ENCODE data around the gene SOX1. TPM values are rescaled to one million over a fixed set of nuclear protein-coding genes. Genes with fewer than 3 reads are reported as not detected.

Gene SOX1
- total and polyA plus RNA-seq, 5 experiments from 2014 or later: not detected

DNA sequence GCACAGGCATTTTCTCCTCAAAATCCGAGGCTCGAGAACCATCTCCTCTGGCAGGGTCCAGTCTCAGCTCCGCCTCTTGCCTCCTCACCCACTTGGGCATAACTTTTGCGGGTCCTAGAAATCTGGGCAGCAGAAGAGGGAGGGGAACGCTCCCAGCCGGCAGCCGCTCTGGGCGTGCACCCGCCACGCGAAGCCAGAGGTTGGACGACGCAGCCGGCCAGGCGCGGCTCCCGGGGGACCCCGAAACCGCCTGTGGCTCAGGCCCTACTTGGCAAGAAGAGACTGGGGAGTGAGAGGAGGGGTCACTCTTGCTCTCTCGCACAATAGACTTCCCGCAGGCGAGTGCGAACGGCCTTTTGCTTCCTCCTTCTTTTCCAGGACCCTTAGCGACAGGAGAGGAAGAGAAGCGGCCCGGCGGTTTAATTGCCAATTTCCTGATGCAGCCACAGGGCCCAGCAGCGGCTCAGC lies 6.0 kb upstream of the SOX1 start:
- DNase-seq (no peak), ATAC-seq (no peak)
- Mint-ChIP-seq H3K4me1 (peaks cover 4 to 15% (median 11%) of the 10 kb centered on the region in 4 donors), H3K36me3 (peaks cover 2 to 9% (median 6%) of the 10 kb centered on the region in 3 donors), H3K27me3 (peaks cover 39 to 81% (median 69%) of the 10 kb centered on the region in 5 donors), H3K27ac (no peak overlapping the region), H3K9me3 (peaks cover 0 to 20% (median 0%) of the 10 kb centered on the region in 9 donors), H3K4me3 (no peak overlapping the region)
- POLR2A ChIA-PET: no interaction called here

DNA sequence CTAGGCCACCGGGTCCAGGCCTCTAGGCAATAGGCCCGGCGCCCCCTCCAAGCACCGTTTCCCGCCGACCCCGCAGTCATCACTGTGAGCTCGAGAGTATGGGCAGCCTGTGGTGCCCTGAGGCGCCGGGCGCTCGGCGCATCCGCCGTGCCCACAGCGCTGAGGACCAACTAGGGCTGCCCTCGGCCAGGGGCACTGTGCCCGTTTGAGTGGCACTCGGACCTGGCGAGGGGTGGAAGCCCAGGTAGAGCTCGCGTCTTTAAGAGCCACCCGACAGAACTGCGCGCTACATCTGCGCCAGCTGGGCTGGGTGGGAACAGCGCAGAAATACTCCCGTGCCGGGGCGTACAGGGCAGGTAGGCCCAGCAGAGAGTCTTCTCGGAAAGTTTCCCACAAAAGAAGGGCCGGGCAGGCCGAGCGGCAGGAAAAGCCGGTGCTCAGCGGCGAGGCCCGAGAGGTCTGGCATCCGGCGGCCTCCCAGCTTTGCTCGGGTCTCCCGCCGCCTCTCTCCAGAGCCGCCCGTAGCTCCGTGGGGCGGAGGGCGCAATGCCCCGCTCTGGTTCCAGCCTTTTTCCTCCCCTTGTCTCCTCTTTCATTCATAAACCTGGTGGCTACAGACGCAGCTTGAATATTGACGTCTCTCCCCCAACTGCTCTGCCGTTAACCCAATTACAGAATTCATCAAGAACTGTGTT lies 5.4 kb upstream of the SOX1 start:
- no peak for ATAC-seq
- peaks cover 2 to 9% (median 6%) of the 10 kb centered on the region in 3 donors for H3K36me3 Mint-ChIP-seq
- H3K27ac Mint-ChIP-seq: peak overlapping the region in 1 of 10 donors; percentile 40
- H3K4me1 Mint-ChIP-seq: peaks cover 4 to 20% (median 14%) of the 10 kb centered on the region in 4 donors
- H3K9me3 Mint-ChIP-seq: peaks cover 0 to 20% (median 0%) of the 10 kb centered on the region in 9 donors
- H3K27me3 Mint-ChIP-seq: peaks cover 39 to 79% (median 69%) of the 10 kb centered on the region in 5 donors
- H3K4me3 Mint-ChIP-seq: peak overlapping the region in 1 of 10 donors; percentile 34
- POLR2A ChIA-PET: no interaction called here
- DNase-seq: no peak

DNA sequence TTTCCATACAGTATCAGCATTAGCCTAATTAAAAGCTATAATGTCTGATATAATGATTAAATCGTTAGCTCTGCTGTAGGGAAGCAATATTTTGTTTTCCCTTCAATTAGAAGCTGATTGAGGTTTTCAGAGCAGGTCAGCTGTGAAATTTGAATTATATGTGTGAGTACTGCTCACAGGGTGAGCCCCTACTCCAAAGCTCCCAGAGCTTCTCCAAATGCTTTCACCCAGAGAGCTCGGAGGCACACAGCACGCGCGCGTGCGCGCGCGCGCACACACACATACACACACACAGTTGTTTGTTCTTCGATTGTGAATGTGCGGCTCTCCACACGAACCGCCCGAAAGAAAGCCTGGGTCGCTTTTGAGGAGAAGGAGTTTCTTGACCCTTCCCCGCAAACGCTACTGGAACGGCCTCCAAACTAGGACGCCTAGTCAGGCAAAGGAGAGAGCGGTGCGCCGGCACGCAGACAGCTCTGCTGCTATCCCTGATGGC lies 4.8 kb upstream of the SOX1 start:
- Mint-ChIP-seq H3K27me3 (peaks cover 39 to 75% (median 69%) of the 10 kb centered on the region in 5 donors), H3K27ac (peak overlapping the region in 1 of 10 donors; percentile 40), H3K9me3 (peaks cover 0 to 20% (median 0%) of the 10 kb centered on the region in 9 donors), H3K36me3 (peaks cover 2 to 9% (median 6%) of the 10 kb centered on the region in 3 donors), H3K4me1 (peaks cover 4 to 20% (median 14%) of the 10 kb centered on the region in 4 donors), H3K4me3 (peak overlapping the region in 2 of 10 donors; percentile 7 to 34)
- no peak for ATAC-seq
- no peak for DNase-seq
- POLR2A ChIA-PET: no interaction called here

DNA sequence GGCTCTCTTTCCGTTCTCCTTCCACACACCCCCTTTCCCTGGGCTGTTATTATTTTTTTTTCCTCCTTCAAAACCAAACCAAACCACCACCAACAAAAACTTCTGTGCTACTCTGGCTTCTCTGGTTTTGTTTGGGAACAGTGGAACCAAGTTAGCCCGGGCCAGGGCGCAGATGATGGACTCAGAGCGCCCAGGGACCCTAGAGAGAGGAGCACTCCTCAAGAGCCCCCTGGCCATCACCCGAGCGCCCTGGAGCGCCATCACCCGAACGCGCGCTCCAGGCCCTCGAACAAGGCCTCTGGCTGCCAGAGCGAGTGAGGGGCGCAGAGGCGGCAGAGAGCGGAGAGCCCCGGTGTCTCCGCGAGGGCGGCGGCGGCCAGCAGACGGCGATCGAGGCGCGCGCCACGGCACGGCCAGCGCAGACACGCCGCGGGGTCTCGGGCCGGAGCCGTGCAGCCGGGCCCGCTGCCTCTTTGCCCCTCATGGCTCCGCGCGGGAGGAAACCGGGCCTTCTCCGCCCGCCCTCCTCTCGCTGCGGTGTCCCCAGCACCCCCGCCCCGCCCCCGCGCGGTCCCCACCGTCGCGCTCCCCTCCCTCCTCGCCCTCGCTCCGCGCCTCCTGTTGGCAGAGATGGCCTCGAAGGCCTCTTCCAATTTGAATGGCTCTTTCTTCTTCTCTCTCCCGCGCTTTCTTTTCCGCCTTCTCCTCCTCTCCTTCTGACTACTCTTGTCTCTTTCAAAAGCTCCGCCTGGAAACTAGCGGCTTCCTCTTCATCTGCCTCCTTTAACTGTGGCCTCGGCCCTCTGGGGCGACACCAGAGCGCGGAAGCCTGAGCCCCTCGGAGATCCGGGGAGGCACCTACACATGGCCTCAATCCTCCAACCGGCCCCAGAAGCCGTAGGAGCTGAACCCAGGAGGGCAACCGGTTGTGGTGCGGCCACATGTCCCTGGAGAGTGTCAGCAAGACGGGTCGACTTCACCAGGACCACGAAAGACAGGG lies 4.1 kb upstream of the SOX1 start:
- DNase-seq (no peak), ATAC-seq (no peak)
- peaks cover 0 to 20% (median 0%) of the 10 kb centered on the region in 9 donors for H3K9me3 Mint-ChIP-seq
- H3K36me3 Mint-ChIP-seq: peaks cover 2 to 9% (median 6%) of the 10 kb centered on the region in 3 donors
- peak overlapping the region in 5 of 10 donors; percentile 14 to 58 (median 53) for H3K4me3 Mint-ChIP-seq
- peaks cover 4 to 20% (median 13%) of the 10 kb centered on the region in 4 donors for H3K4me1 Mint-ChIP-seq
- POLR2A ChIA-PET: no interaction called here
- H3K27me3 Mint-ChIP-seq: peaks cover 39 to 74% (median 67%) of the 10 kb centered on the region in 5 donors
- H3K27ac Mint-ChIP-seq: peak overlapping the region in 1 of 10 donors; percentile 89

DNA sequence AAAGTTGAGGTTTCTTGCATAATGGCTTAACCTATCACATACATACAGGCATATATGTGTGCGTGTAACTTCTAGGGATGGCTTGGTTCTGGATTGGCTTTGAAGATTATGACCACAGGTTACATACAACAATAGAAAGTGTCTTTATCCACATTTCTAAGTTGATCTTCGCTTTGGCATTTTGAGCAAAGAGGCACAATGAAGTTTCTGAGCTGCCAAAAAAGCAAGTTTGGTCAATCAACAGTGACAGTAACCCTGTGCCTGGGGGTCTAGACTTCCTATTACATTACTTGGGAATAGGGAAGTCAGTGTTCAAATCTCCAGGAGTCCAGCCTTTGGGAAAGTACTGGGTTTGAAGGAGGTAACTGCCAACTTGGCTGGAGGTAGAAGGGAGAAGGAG lies 3.1 kb upstream of the SOX1 start:
- POLR2A ChIA-PET: no interaction called here
- DNase-seq: no peak
- Mint-ChIP-seq H3K27me3 (peaks cover 36 to 65% (median 58%) of the 10 kb centered on the region in 5 donors), H3K36me3 (peaks cover 2 to 9% (median 6%) of the 10 kb centered on the region in 3 donors), H3K4me3 (no peak overlapping the region), H3K9me3 (peaks cover 0 to 19% (median 0%) of the 10 kb centered on the region in 9 donors), H3K27ac (no peak overlapping the region), H3K4me1 (peaks cover 4 to 20% (median 13%) of the 10 kb centered on the region in 4 donors)
- ATAC-seq: no peak

DNA sequence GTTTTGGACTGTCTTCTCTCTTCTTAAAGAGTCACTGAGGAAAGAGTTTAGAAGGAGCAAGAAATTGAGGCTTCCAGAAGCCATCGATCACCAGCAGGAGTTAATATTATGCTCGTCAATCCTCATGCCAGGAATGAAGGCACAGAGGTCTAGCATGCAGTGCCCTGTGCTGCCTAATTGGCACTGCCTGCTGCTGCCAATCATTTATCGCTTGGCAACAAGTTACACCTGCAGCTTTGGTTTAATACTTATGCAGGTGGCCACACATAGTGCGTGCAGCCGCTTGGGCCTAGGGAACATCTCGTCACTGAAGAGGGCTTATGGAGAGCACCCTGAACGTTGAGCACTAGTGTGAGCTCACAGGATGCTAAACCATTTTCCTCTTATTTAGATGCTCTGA lies 2.7 kb upstream of the SOX1 start:
- peaks cover 4 to 20% (median 16%) of the 10 kb centered on the region in 4 donors for H3K4me1 Mint-ChIP-seq
- H3K9me3 Mint-ChIP-seq: peaks cover 0 to 21% (median 1%) of the 10 kb centered on the region in 9 donors
- no peak for DNase-seq
- peaks cover 36 to 65% (median 58%) of the 10 kb centered on the region in 5 donors for H3K27me3 Mint-ChIP-seq
- H3K36me3 Mint-ChIP-seq: peaks cover 5 to 10% (median 8%) of the 10 kb centered on the region in 3 donors
- no peak overlapping the region for H3K4me3 Mint-ChIP-seq
- POLR2A ChIA-PET: no interaction called here
- no peak overlapping the region for H3K27ac Mint-ChIP-seq
- ATAC-seq: no peak

DNA sequence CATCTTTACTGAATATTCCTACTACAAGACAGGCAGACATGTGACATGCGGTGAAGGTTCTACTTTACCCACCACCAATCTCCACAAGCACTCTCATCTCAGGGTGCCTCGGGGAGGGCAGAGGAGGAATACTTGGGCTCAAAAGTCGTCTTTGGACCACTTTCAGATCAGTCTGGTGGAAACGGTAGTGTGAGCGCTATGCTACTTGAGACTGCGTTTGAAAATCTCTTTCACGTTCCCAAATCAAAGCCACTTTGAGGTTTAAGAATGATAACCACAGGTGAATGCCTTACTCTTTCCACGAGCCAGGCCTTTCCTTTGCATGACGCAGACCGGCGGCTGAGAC lies 1.5 kb upstream of the SOX1 start:
- no peak for DNase-seq
- no peak for ATAC-seq
- Mint-ChIP-seq H3K9me3 (peaks cover 0 to 32% (median 7%) of the 10 kb centered on the region in 9 donors), H3K4me3 (peak overlapping the region; percentile 32 to 80 (median 64)), H3K36me3 (peaks cover 9 to 15% (median 12%) of the 10 kb centered on the region in 3 donors), H3K27me3 (peaks cover 28 to 63% (median 58%) of the 10 kb centered on the region in 5 donors), H3K27ac (peak overlapping the region in 2 of 10 donors; percentile 37 to 85), H3K4me1 (peaks cover 4 to 20% (median 18%) of the 10 kb centered on the region in 4 donors)
- POLR2A ChIA-PET: no interaction called here

DNA sequence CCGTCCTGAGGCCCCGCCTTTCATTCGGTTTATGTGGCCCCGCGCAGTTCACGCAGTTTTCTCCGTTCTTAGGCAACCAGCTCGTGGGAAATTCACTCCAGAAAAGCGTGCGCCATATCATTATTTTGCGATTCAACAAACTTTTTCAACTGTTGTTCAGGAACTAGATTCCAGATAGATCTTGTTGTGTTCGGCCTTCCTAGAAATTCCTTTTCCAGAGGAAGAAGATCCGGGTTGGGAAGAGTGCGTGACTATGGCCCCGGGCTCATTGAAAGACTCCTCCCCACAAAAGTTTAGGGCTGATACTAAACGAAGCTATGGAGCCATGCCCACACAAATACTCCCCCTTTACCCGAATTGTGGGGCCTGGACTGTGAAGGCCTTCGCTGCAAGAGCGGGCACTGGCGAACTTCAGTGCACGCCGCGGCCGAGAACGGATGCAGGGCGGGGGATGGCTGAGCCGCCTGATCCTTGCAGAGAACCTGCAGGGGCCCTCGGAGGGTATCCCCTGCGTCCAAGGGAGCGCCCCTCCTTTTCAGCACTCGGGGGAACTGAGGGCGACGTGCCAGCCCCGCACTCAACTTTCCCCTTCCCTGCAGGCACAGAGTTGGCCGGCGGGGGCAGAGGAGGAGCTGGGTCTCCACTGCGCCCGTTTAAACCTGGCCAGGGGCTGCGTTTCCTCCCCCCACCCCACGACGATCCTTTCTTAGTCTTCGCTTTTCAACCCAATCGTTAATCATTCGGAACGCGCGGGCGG lies 904 bp upstream of the SOX1 start:
- POLR2A ChIA-PET: no interaction called here
- peak overlapping the region; percentile 42 to 80 (median 64) for H3K4me3 Mint-ChIP-seq

DNA sequence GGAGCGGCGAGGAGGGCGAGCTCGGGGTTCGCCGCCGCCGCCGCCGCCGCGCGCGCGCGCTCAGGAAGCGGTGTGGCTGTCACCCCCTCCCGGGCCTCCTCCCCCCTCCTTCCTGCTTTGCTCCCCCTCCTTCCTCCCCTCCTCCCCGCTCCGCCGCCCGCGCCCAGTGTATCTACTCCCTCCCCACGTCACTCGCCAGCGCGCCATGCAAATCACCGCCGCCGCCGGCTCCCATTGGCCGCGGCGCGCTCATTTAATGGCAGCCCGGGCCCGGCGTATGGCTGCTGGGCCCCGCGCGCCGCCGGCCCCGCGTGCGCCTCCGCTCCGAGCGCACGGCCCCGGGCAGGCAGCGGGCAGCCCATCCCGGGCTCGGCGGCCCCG lies 335 bp upstream of the SOX1 start:
- H3K9me3 Mint-ChIP-seq: peaks cover 0 to 43% (median 10%) of the 10 kb centered on the region in 9 donors
- peak overlapping the region in 3 of 10 donors; percentile 58 to 76 (median 62) for H3K4me3 Mint-ChIP-seq
- DNase-seq (peak; percentile 16 to 86 (median 62)), ATAC-seq (peak; percentile 87 to 91)
- H3K27me3 Mint-ChIP-seq: peaks cover 29 to 67% (median 60%) of the 10 kb centered on the region in 5 donors
- POLR2A ChIA-PET: no interaction called here
- no peak overlapping the region for H3K27ac Mint-ChIP-seq
- H3K4me1 Mint-ChIP-seq: peaks cover 4 to 20% (median 19%) of the 10 kb centered on the region in 4 donors
- H3K36me3 Mint-ChIP-seq: peaks cover 12 to 16% (median 15%) of the 10 kb centered on the region in 3 donors

More for the DNA sequence above, 904 bp upstream of the SOX1 start:
- peak overlapping the region in 1 of 10 donors; percentile 85 for H3K27ac Mint-ChIP-seq
- ATAC-seq: peak; percentile 9 to 28
- peaks cover 28 to 65% (median 58%) of the 10 kb centered on the region in 5 donors for H3K27me3 Mint-ChIP-seq
- H3K9me3 Mint-ChIP-seq: peaks cover 0 to 37% (median 9%) of the 10 kb centered on the region in 9 donors
- DNase-seq: peak in 2 of 10 donors; percentile 2 to 14
- peaks cover 4 to 20% (median 18%) of the 10 kb centered on the region in 4 donors for H3K4me1 Mint-ChIP-seq
- H3K36me3 Mint-ChIP-seq: peaks cover 11 to 15% (median 13%) of the 10 kb centered on the region in 3 donors

DNA sequence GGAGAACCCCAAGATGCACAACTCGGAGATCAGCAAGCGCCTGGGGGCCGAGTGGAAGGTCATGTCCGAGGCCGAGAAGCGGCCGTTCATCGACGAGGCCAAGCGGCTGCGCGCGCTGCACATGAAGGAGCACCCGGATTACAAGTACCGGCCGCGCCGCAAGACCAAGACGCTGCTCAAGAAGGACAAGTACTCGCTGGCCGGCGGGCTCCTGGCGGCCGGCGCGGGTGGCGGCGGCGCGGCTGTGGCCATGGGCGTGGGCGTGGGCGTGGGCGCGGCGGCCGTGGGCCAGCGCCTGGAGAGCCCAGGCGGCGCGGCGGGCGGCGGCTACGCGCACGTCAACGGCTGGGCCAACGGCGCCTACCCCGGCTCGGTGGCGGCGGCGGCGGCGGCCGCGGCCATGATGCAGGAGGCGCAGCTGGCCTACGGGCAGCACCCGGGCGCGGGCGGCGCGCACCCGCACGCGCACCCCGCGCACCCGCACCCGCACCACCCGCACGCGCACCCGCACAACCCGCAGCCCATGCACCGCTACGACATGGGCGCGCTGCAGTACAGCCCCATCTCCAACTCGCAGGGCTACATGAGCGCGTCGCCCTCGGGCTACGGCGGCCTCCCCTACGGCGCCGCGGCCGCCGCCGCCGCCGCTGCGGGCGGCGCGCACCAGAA lies 1.1 kb downstream of the SOX1 start:
- peaks cover 6 to 21% (median 19%) of the 10 kb centered on the region in 4 donors for H3K4me1 Mint-ChIP-seq
- peaks cover 0 to 47% (median 13%) of the 10 kb centered on the region in 9 donors for H3K9me3 Mint-ChIP-seq
- H3K27ac Mint-ChIP-seq: no peak overlapping the region
- H3K27me3 Mint-ChIP-seq: peaks cover 31 to 63% (median 52%) of the 10 kb centered on the region in 5 donors
- peaks cover 13 to 19% (median 15%) of the 10 kb centered on the region in 3 donors for H3K36me3 Mint-ChIP-seq
- H3K4me3 Mint-ChIP-seq: peak overlapping the region in 1 of 10 donors; percentile 58
- POLR2A ChIA-PET: no interaction called here
- ATAC-seq: no peak
- no peak for DNase-seq

DNA sequence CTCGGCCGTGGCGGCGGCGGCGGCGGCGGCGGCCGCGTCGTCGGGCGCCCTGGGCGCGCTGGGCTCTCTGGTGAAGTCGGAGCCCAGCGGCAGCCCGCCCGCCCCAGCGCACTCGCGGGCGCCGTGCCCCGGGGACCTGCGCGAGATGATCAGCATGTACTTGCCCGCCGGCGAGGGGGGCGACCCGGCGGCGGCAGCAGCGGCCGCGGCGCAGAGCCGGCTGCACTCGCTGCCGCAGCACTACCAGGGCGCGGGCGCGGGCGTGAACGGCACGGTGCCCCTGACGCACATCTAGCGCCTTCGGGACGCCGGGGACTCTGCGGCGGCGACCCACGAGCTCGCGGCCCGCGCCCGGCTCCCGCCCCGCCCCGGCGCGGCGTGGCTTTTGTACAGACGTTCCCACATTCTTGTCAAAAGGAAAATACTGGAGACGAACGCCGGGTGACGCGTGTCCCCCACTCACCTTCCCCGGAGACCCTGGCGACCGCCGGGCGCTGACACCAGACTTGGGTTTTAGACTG lies 1.7 kb downstream of the SOX1 start:
- POLR2A ChIA-PET: no interaction called here
- peaks cover 0 to 47% (median 13%) of the 10 kb centered on the region in 9 donors for H3K9me3 Mint-ChIP-seq
- ATAC-seq (no peak), DNase-seq (no peak)
- H3K4me3 Mint-ChIP-seq: peak overlapping the region in 8 of 10 donors; percentile 5 to 66 (median 46)
- H3K27ac Mint-ChIP-seq: peak overlapping the region in 3 of 10 donors; percentile 48 to 74 (median 73)
- peaks cover 2 to 19% (median 15%) of the 10 kb centered on the region in 4 donors for H3K4me1 Mint-ChIP-seq
- H3K27me3 Mint-ChIP-seq: peaks cover 28 to 58% (median 49%) of the 10 kb centered on the region in 5 donors
- peaks cover 12 to 17% (median 13%) of the 10 kb centered on the region in 3 donors for H3K36me3 Mint-ChIP-seq
